HCT116 (cell line): ENCODE results near the gene CHCHD3. TPM values are rescaled to one million over a fixed set of nuclear protein-coding genes. Genes with fewer than 3 reads are reported as not detected.

Experiments
- ATAC-seq: fragments of 200-7000 bp; cut with Tn5 transposase; 2 replicates; pipeline ENCODE4 v1.9.1; 2020; ENCODE audit warnings: mild to moderate bottlenecking, moderate library complexity
- BruUV-seq: library from RNA; stranded (reverse); fragments of 400-500 nt; replicated peaks from 2 replicates; lab custom pipeline; 2021; lab: Mats Ljungman, UMichigan
- CTCF ChIA-PET: fragments of 300-600 bp; sonication (Branson Sonifier 250); formaldehyde crosslinking; loops from one replicate; lab custom pipeline; 2021; ENCODE audit warnings: antibody characterized with exemption; lab: Charles Lee
- POLR2A ChIA-PET: fragments of 300-600, 350-600 bp; sonication (Branson Sonifier 250); formaldehyde crosslinking; loops from one replicate; lab custom pipeline; 2021; ENCODE audit warnings: antibody characterized with exemption; lab: Charles Lee
- RAD21 ChIA-PET, 2 experiments: fragments of 300-600 bp; sonication (Branson Sonifier 250); formaldehyde crosslinking; loops; one replicate each; lab custom pipeline; 2023; ENCODE audit warnings: low total read pairs in 2 of 2; ENCODE audit not compliant: uncharacterized antibody in 2 of 2, unreplicated experiment in 2 of 2, low non-redundant PET in 1 of 2; lab: Charles Lee
- DNase-seq: peaks from one replicate; pipeline ENCODE4 v3.0.0-alpha.2; 2010; ENCODE audit warnings: low read depth, low spot score
- H2AFZ ChIP-seq: fragments of 200-600 bp; shearing (Covaris generic), sonication (generic); 2 replicates; pipeline ENCODE4 v1.6.1; 2017; ENCODE audit warnings: low read depth, mixed run types, mixed read lengths, antibody characterized with exemption, low read length; ENCODE audit not compliant: poor library complexity, severe bottlenecking
- H3K27ac ChIP-seq: 2 replicates; pipeline ENCODE4 v1.5.1; 2012; ENCODE audit warnings: low read depth, low read length
- H3K27me3 ChIP-seq: fragments of 200-600 bp; sonication (generic); 2 replicates; pipeline ENCODE4 v1.6.1; 2016; ENCODE audit warnings: mixed run types, low read length, mixed read lengths; ENCODE audit not compliant: insufficient read depth
- H3K36me3 ChIP-seq, 2 experiments: fragments of 200-500 bp in 1 of 2; fragments of 200-600 bp in 1 of 2; sonication (Bioruptor generic) in 1 of 2; sonication (generic) in 1 of 2; 2 replicates each; pipeline versions ENCODE4 v1.5.1 to v1.6.1; 2014 to 2016; ENCODE audit warnings: low read length in 2 of 2, inconsistent platforms in 1 of 2, mixed read lengths in 1 of 2, mixed run types in 1 of 2; ENCODE audit not compliant: insufficient read depth in 2 of 2, control insufficient read depth in 1 of 2
- H3K4me1 ChIP-seq, 2 experiments: fragments of 200-600 bp in 1 of 2; sonication (generic) in 1 of 2; 2 replicates each; pipeline versions ENCODE4 v1.5.1 to v1.6.1; 2012 to 2017; ENCODE audit warnings: low read length in 2 of 2, inconsistent platforms in 1 of 2, mild to moderate bottlenecking in 1 of 2, mixed read lengths in 1 of 2, mixed run types in 1 of 2, moderate library complexity in 1 of 2; ENCODE audit not compliant: insufficient read depth in 2 of 2, control insufficient read depth in 1 of 2
- H3K4me2 ChIP-seq: fragments of 200-600 bp; sonication (generic); 2 replicates; pipeline ENCODE4 v1.6.1; 2017; ENCODE audit warnings: mixed run types, low read length, mixed read lengths
- H3K4me3 ChIP-seq, 2 experiments: fragments of 200-600 bp in 1 of 2; sonication (generic) in 1 of 2; replicated peaks in 1 of 2; 2 replicates each; pipeline ENCODE4 v1.5.1; 2011 to 2016; ENCODE audit warnings: low read length in 2 of 2, control low read depth in 1 of 2, low read depth in 1 of 2, mild to moderate bottlenecking in 1 of 2, mixed read lengths in 1 of 2, mixed run types in 1 of 2
- H3K79me2 ChIP-seq: fragments of 200-600 bp; sonication (generic); 2 replicates; pipeline ENCODE4 v1.6.1; 2017; ENCODE audit warnings: mild to moderate bottlenecking, mixed run types, low read length, moderate library complexity, mixed read lengths; ENCODE audit not compliant: insufficient read depth
- H3K9ac ChIP-seq: fragments of 200-600 bp; sonication (generic); 2 replicates; pipeline ENCODE4 v1.6.1; 2016; ENCODE audit warnings: low read length, mixed read lengths
- H3K9me2 ChIP-seq: fragments of 200-600 bp; sonication (generic), shearing (Covaris generic); 2 replicates; pipeline ENCODE4 v1.6.1; 2017; ENCODE audit warnings: mixed run types, mild to moderate bottlenecking, moderate library complexity; ENCODE audit not compliant: insufficient read depth
- H3K9me3 ChIP-seq, 2 experiments: fragments of 200-500 bp in 1 of 2; fragments of 200-600 bp in 1 of 2; sonication (Bioruptor generic) in 1 of 2; sonication (generic) in 1 of 2; 2 replicates each; pipeline ENCODE4 v1.6.1; 2014 to 2017; ENCODE audit warnings: low read length in 2 of 2, mixed read lengths in 2 of 2, inconsistent platforms in 1 of 2, low read depth in 1 of 2, mild to moderate bottlenecking in 1 of 2, mixed run types in 1 of 2, moderate library complexity in 1 of 2; ENCODE audit not compliant: control insufficient read depth in 1 of 2, insufficient read depth in 1 of 2
- H4K20me1 ChIP-seq: fragments of 200-600 bp; sonication (generic), shearing (Covaris generic); 2 replicates; pipeline ENCODE4 v1.6.1; 2017; ENCODE audit warnings: mixed run types, mild to moderate bottlenecking, moderate library complexity; ENCODE audit not compliant: insufficient read depth
- CBX3 ChIP-seq: IDR thresholded peaks from 2 replicates; pipeline ENCODE4 v1.6.1; 2012; ENCODE audit warnings: low read depth
- EGR1 ChIP-seq: IDR thresholded peaks from 2 replicates; pipeline ENCODE4 v1.6.1; 2012; ENCODE audit warnings: low read depth
- EZH2 ChIP-seq: fragments of 200-600 bp; sonication (generic); IDR thresholded peaks from 2 replicates; pipeline ENCODE4 v1.6.1; 2017; ENCODE audit warnings: antibody characterized with exemption, mixed run types
- EZH2phosphoT487 ChIP-seq: fragments of 200-600 bp; IDR thresholded peaks from 2 replicates; pipeline ENCODE4 v1.6.1; 2018; ENCODE audit warnings: antibody characterized with exemption, borderline replicate concordance
- MAX ChIP-seq: IDR thresholded peaks from 2 replicates; pipeline ENCODE4 v1.6.1; 2012
- POLR2A ChIP-seq: IDR thresholded peaks from 2 replicates; pipeline ENCODE4 v1.7.0; 2011; ENCODE audit warnings: borderline replicate concordance; ENCODE audit not compliant: insufficient read depth, insufficient read length; ENCODE audit errors: extremely low read depth
- POLR2AphosphoS5 ChIP-seq: IDR thresholded peaks from 2 replicates; pipeline ENCODE4 v1.6.1; 2011; ENCODE audit warnings: mild to moderate bottlenecking, low read depth, low read length, moderate library complexity
- RAD21 ChIP-seq: IDR thresholded peaks from 2 replicates; pipeline ENCODE4 v1.6.1; 2012; ENCODE audit warnings: low read depth, mild to moderate bottlenecking
- SIN3A ChIP-seq: IDR thresholded peaks from 2 replicates; pipeline ENCODE4 v1.6.1; 2012; ENCODE audit warnings: low read depth
- SP1 ChIP-seq: IDR thresholded peaks from 2 replicates; pipeline ENCODE4 v1.6.1; 2012; ENCODE audit warnings: low read depth
- YY1 ChIP-seq: IDR thresholded peaks from 2 replicates; pipeline ENCODE4 v1.6.1; 2011; ENCODE audit warnings: low read length, low read depth, moderate library complexity, mild to moderate bottlenecking; ENCODE audit not compliant: insufficient replicate concordance; ENCODE audit errors: extremely low read depth
- ZNF274 ChIP-seq: fragments of 200-500 bp; sonication (Bioruptor generic); IDR thresholded peaks from 2 replicates; pipeline ENCODE4 v1.6.1; 2014; ENCODE audit warnings: mild to moderate bottlenecking, low read depth, low read length, inconsistent platforms
- intact Hi-C: fragments of 100-400 bp; cut with micrococcal nuclease; formaldehyde crosslinking; loops from 2 replicates; pipeline ENCODE4 v1.10.0; 2022
- total RNA-seq: library from RNA; stranded (reverse); gene quantifications from one replicate; pipeline ENCODE4 v1.2.1, GENCODE V29; 2021; ENCODE audit not compliant: unreplicated experiment
- TF ChIP-seq, protein P1 (sequence below): IDR thresholded peaks from 2 replicates; pipeline ENCODE4 v1.6.1; 2012
- TF ChIP-seq, protein P2 (sequence below): IDR thresholded peaks from 2 replicates; pipeline ENCODE4 v1.6.1; 2011; ENCODE audit warnings: mild to moderate bottlenecking, low read length, moderate library complexity; ENCODE audit not compliant: insufficient replicate concordance; ENCODE audit errors: extremely low read depth

Gene CHCHD3
- total RNA-seq, 1 experiment from 2014 or later: 73.5 TPM

DNA sequence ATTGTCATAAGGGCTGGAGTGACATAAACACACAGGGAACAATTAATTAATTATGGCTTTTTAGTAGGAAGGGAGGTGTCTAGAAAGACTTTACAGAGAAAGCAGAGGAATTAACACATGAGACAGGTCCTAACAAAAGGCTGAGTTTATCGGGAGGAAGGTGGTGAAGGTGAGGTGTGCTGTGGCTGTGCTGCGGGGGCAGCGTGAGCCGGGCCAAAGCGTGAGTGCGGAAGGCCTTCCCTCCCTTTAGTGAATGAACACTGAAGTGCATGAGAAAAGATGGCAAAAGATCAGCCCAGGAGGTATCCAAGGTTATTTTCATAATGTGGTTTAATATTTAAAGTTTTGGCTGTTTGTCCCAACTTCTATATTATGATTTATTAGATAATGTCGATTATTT, 262.2 kb downstream of the CHCHD3 start:
- ChIA-PET CTCF (no interaction called here), RAD21 (no interaction called here), POLR2A (no interaction called here)
- no peak overlapping the region for H3K27ac ChIP-seq
- TF ChIP-seq CBX3: no peak
- TF ChIP-seq YY1: no peak
- TF ChIP-seq EZH2phosphoT487: no peak
- no peak for TF ChIP-seq MAX
- no peak for TF ChIP-seq SP1
- TF ChIP-seq, protein P1, sequence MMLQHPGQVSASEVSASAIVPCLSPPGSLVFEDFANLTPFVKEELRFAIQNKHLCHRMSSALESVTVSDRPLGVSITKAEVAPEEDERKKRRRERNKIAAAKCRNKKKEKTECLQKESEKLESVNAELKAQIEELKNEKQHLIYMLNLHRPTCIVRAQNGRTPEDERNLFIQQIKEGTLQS: no peak
- no peak for TF ChIP-seq EZH2
- intact Hi-C loops: no loop called here
- H2AFZ ChIP-seq: no peak overlapping the region
- H3K9me3 ChIP-seq: no peaks in the 10 kb centered on the region
- H3K4me2 ChIP-seq: no peak overlapping the region
- no peaks in the 10 kb centered on the region for H4K20me1 ChIP-seq
- peaks cover 0 to 3% of the 10 kb centered on the region in 2 experiments; a peak in 1 of 4 replicates for H3K4me1 ChIP-seq
- BruUV-seq: no TSS peak
- H3K79me2 ChIP-seq: no peaks in the 10 kb centered on the region
- H3K9me2 ChIP-seq: no peaks in the 10 kb centered on the region
- ATAC-seq: no peak
- no peak for DNase-seq
- H3K36me3 ChIP-seq: no peaks in the 10 kb centered on the region; a peak in 1 of 4 replicates
- H3K27me3 ChIP-seq: no peaks in the 10 kb centered on the region
- H3K9ac ChIP-seq: no peak overlapping the region
- no peak overlapping the region for H3K4me3 ChIP-seq

GRCh38 chr7:132817949-132818348, 263.9 kb downstream of the CHCHD3 start:
- ATAC-seq (no peak), DNase-seq (no peak)
- H4K20me1 ChIP-seq: no peaks in the 10 kb centered on the region
- no peak overlapping the region for H2AFZ ChIP-seq
- ChIA-PET RAD21 (no interaction called here), POLR2A (no interaction called here), CTCF (no interaction called here)
- intact Hi-C loops: no loop called here
- H3K9ac ChIP-seq: no peak overlapping the region
- H3K4me1 ChIP-seq: peaks cover 0 to 3% of the 10 kb centered on the region in 2 experiments; a peak in 1 of 4 replicates
- H3K79me2 ChIP-seq: no peaks in the 10 kb centered on the region
- TF ChIP-seq POLR2AphosphoS5: no peak
- no peak for TF ChIP-seq SIN3A
- no peak for TF ChIP-seq RAD21
- no peak for TF ChIP-seq ZNF274
- no peak for TF ChIP-seq EGR1
- TF ChIP-seq, protein P2, sequence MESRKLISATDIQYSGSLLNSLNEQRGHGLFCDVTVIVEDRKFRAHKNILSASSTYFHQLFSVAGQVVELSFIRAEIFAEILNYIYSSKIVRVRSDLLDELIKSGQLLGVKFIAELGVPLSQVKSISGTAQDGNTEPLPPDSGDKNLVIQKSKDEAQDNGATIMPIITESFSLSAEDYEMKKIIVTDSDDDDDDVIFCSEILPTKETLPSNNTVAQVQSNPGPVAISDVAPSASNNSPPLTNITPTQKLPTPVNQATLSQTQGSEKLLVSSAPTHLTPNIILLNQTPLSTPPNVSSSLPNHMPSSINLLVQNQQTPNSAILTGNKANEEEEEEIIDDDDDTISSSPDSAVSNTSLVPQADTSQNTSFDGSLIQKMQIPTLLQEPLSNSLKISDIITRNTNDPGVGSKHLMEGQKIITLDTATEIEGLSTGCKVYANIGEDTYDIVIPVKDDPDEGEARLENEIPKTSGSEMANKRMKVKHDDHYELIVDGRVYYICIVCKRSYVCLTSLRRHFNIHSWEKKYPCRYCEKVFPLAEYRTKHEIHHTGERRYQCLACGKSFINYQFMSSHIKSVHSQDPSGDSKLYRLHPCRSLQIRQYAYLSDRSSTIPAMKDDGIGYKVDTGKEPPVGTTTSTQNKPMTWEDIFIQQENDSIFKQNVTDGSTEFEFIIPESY: no peak
- TF ChIP-seq CBX3: no peak
- no peak for TF ChIP-seq POLR2A
- no peak for TF ChIP-seq EZH2
- TF ChIP-seq SP1: no peak
- H3K27me3 ChIP-seq: no peaks in the 10 kb centered on the region
- H3K9me2 ChIP-seq: no peaks in the 10 kb centered on the region
- no peak overlapping the region for H3K4me2 ChIP-seq
- no peaks in the 10 kb centered on the region for H3K9me3 ChIP-seq
- no peak overlapping the region for H3K4me3 ChIP-seq
- no TSS peak for BruUV-seq
- H3K36me3 ChIP-seq: no peaks in the 10 kb centered on the region; a peak in 1 of 4 replicates
- no peak overlapping the region for H3K27ac ChIP-seq
